HS-27A (cell line): Measurements from ENCODE around the gene SLC12A2.
A peak's percentile ranks its signal among the peaks of the same experiment; 100 is the strongest.

ENCODE experiments used
- DNase-seq: peaks from one replicate; pipeline ENCODE4 v3.0.0-alpha.2; 2012; ENCODE audit warnings: low read depth, missing footprints

The SLC12A2 gene

DNA sequence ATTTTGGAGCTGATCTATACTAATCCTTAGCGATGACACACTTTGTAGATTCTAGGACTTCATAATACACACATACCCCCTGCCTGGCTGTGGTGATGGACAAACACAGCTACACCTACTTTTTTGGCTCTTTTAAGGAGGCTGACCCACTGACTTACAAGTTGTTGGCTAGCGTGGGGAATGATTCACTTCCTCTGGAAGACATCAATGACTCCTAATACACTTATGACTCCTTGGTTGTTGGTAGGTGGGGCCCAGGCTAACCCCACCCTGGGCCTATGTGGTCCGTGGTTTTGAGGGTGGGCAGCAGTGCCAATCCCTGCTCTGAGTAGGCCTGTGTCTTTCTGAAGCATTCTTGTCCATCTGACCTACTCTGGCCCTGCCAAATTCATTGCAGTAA is 144.4 kb downstream of the SLC12A2 start:
- peak; percentile 74 for DNase-seq

DNA sequence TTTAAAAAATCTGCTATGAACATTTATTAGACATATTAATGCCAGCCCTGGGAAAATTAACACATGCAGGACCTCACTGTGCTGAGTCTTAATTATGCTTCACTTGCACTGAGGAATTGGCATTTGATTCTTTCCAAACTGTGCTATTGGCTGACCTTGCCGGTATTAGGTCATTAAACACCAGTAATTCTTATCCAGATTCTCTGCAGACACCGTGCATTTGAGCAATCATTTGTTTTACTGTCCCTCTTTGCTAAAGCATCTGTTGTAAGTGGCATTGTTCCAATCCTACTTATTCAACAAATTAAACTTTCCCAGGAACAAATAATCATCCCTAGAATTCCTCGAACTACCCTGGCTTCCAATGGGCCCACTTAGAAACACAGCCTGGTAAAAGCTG is 145.0 kb downstream of the SLC12A2 start:
- DNase-seq, result no peak

DNA sequence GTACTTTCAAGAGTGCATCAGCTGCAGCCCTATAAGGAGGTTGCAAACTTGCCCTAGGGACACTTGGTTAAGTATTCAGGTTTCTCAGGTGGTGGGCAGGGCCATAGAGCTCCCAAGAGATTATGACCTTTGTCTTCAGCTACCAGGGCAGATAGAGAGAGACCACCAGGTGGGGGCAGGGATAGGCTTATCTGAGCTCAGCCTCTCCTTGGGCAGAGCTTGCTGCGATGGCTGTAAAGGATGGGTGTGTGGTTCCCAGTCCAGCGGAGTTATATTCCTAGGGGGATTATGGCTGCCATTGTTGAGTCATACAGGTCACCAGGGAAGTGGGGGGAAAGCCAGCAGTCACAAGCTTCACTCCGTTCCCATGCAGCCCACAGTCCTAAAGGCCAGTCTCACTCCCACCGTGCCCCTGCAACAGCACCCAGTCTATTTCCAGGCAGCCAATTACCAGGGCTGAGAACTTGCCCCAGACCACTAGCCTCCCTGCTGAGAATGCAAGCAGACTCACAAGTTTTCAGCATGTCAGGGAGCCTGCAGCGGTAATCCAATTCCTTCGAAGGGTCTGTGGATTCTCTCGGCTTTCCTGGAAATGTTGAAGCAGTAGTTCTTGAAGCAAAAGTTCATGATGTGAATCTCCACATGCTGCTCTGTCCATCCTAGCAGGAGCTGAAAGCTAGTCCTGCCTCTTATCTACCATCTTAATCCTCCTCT is 151.5 kb downstream of the SLC12A2 start:
- no peak for DNase-seq

DNA sequence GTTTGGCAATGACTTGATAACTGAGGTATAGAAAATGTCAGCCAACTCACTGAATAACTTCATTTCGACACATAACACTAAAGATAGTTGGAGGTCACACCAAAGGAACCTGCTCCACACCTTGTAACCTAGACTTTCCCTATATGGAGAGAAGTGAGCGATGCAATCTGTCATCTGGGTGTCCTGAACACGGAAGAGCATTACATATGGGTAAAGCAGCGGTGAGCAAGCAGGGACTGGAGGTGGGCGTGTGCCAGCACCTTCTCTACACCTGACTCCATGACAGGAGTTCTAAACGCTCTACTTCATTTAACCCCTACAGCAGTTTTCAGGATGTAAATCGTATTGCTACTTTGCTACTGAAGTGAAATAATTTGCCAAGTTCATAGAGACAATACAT is 152.8 kb downstream of the SLC12A2 start:
- DNase-seq, result no peak

DNA sequence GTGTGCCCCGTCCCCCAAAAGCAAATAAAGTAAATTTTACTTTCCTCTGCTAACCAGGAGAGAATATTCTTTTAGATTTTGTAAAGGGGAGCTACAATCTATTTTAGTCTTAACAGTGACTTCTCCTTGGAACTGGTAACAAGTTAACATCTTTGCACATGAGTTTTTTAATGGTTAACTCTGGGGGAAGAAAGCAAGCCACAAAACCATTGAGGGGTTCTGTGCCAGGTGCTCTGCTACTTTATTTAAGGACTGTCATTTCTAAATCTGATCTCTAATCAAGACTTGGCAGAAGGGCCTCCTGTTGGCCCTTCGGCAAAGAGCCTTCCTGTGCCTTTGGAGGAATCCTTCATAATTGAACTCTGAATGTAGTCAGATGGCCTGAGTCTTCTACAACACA is 153.4 kb downstream of the SLC12A2 start:
- no peak for DNase-seq

DNA sequence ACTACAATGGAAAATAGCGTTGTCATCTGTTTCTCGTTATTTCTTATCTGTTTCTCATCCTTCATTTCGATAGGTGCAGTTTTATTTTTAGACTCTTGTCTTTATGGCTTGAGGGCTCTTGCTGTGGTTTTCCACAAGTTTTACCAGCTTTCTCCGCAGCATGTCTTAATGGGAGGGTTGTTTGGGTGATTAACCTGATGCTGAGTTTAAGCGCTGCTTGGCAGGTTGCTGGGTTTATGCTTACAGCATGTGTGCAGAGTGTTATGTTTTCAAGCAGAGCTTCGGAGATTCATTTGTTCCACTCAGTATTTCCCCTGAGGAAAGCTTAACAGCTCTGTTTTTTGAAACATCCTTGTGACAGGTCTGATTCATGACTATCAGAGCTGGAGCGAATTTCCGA is 154.0 kb downstream of the SLC12A2 start:
- DNase-seq, result no peak
